PC-9 (cell line): Measurements from ENCODE around the gene PTPN1. TPM values are rescaled to one million over a fixed set of nuclear protein-coding genes. Genes with fewer than 3 reads are reported as not detected.
A peak's percentile ranks its signal among the peaks of the same experiment; 100 is the strongest.
"Not testable (repeated sequence)": the region's sequence is repeated elsewhere in the genome, so short reads cannot be mapped to it uniquely, and the experiment has no call there.

Source experiments
- BruUV-seq: library from RNA; stranded (reverse); fragments of 400-500 nt; replicated peaks from 2 replicates; lab custom pipeline; 2021; lab: Mats Ljungman, UMichigan
- CTCF ChIA-PET: fragments of 300-600 bp; sonication (Branson Sonifier 250); formaldehyde crosslinking; loops from one replicate; lab custom pipeline; 2022; ENCODE audit warnings: antibody characterized with exemption; lab: Charles Lee
- POLR2A ChIA-PET: fragments of 300-600 bp; sonication (Branson Sonifier 250); formaldehyde crosslinking; loops from one replicate; lab custom pipeline; 2022; ENCODE audit warnings: antibody characterized with exemption; ENCODE audit not compliant: unreplicated experiment; lab: Charles Lee
- DNase-seq, 2 experiments: peaks; one replicate each; pipeline versions ENCODE4 v3.0.0 to v3.0.0-alpha.2; 2015 to 2022; ENCODE audit warnings: mixed read lengths in 1 of 2
- H2AFZ ChIP-seq: fragments of 200-600 bp; sonication (generic); 2 replicates; pipeline ENCODE4 v1.8.1; 2017; ENCODE audit warnings: antibody characterized with exemption
- H3F3A ChIP-seq: fragments of 200-600 bp; sonication (generic); 2 replicates; pipeline ENCODE4 v1.8.1; 2017; ENCODE audit warnings: antibody characterized with exemption, mild to moderate bottlenecking, low read depth; ENCODE audit not compliant: insufficient read depth
- H3K27ac ChIP-seq: fragments of 200-600 bp; sonication (generic); 2 replicates; pipeline ENCODE4 v1.6.1; 2016; ENCODE audit warnings: mixed run types
- H3K27me3 ChIP-seq: fragments of 200-600 bp; sonication (generic); 2 replicates; pipeline ENCODE4 v1.6.1; 2016; ENCODE audit warnings: low read depth, mixed run types; ENCODE audit not compliant: insufficient read depth
- H3K36me3 ChIP-seq: fragments of 200-600 bp; sonication (generic); 2 replicates; pipeline ENCODE4 v1.6.1; 2016; ENCODE audit warnings: low read depth, mixed run types
- H3K4me1 ChIP-seq: fragments of 200-600 bp; sonication (generic); replicated peaks from 2 replicates; pipeline ENCODE4 v1.6.1; 2016; ENCODE audit warnings: mixed run types; ENCODE audit not compliant: insufficient read depth
- H3K4me2 ChIP-seq: fragments of 200-600 bp; sonication (generic); 2 replicates; pipeline ENCODE4 v1.6.1; 2017; ENCODE audit warnings: mixed run types
- H3K4me3 ChIP-seq: fragments of 200-600 bp; sonication (generic); 2 replicates; pipeline ENCODE4 v1.6.1; 2016; ENCODE audit warnings: mixed run types
- H3K79me2 ChIP-seq: fragments of 200-600 bp; sonication (generic); 2 replicates; pipeline ENCODE4 v1.6.1; 2017; ENCODE audit warnings: low read depth, mixed run types
- H3K9me2 ChIP-seq: fragments of 200-600 bp; sonication (generic); 2 replicates; pipeline ENCODE4 v1.8.1; 2017; ENCODE audit warnings: mild to moderate bottlenecking; ENCODE audit not compliant: insufficient read depth
- H3K9me3 ChIP-seq: fragments of 200-600 bp; sonication (generic); 2 replicates; pipeline ENCODE4 v1.8.1; 2016; ENCODE audit warnings: low read depth; ENCODE audit not compliant: insufficient read depth
- H4K20me1 ChIP-seq: fragments of 200-600 bp; sonication (generic); 2 replicates; pipeline ENCODE4 v1.8.1; 2017; ENCODE audit not compliant: insufficient read depth
- EZH2 ChIP-seq: fragments of 200-600 bp; sonication (generic); IDR thresholded peaks from 2 replicates; pipeline ENCODE4 v1.8.0; 2017; ENCODE audit warnings: antibody characterized with exemption, low read depth
- intact Hi-C: fragments of 100-400 bp; cut with micrococcal nuclease; formaldehyde crosslinking; loops from one replicate; pipeline ENCODE4 v1.10.0; 2022; ENCODE audit not compliant: unreplicated experiment
- total RNA-seq: library from RNA; stranded (reverse); gene quantifications from 2 replicates; pipeline ENCODE4 v1.2.3, GENCODE V29; 2021
- TF ChIP-seq, protein P1 (sequence below): fragments of 200-600 bp; sonication (generic); conservative IDR thresholded peaks from 2 replicates; pipeline ENCODE4 v1.6.1; 2017; ENCODE audit warnings: mixed run types, antibody characterized with exemption, mild to moderate bottlenecking, moderate library complexity

PTPN1 gene
- total RNA-seq, 1 experiment from 2014 or later, result 59.8 TPM

DNA sequence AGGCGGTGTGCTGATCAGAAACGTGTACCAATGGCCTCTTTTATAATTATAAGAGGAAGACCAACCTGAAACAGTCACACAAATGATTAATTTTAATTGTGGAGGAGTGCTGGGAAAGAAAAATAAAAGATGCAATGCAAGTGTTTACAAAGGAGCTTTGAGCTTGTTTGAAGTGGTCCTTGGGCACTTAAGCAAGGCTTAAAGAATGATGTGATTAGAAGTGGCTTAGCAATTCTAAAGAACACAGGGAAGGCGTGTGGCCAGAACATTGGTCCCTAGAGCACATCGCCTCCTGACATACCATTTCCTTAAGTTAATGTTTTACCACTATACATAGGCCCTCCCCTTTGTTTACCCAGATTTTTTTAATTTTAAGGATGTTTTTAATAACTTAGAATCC lies 26.1 kb downstream of the PTPN1 start:
- Histone ChIP-seq H3K9me2 (no peaks in the 10 kb centered on the region), H3K36me3 (no peaks in the 10 kb centered on the region), H3K79me2 (peaks cover 81% of the 10 kb centered on the region), H3K4me3 (no peak overlapping the region), H3K27me3 (no peaks in the 10 kb centered on the region), H3K9me3 (no peaks in the 10 kb centered on the region), H3K4me2 (no peak overlapping the region), H3K4me1 (peaks cover 55% of the 10 kb centered on the region), H3K27ac (no peak overlapping the region), H2AFZ (no peak overlapping the region), H4K20me1 (no peaks in the 10 kb centered on the region), H3F3A (peaks cover 38% of the 10 kb centered on the region)
- intact Hi-C loops, result no loop called here
- DNase-seq, result no peak
- TF ChIP-seq, protein P1, sequence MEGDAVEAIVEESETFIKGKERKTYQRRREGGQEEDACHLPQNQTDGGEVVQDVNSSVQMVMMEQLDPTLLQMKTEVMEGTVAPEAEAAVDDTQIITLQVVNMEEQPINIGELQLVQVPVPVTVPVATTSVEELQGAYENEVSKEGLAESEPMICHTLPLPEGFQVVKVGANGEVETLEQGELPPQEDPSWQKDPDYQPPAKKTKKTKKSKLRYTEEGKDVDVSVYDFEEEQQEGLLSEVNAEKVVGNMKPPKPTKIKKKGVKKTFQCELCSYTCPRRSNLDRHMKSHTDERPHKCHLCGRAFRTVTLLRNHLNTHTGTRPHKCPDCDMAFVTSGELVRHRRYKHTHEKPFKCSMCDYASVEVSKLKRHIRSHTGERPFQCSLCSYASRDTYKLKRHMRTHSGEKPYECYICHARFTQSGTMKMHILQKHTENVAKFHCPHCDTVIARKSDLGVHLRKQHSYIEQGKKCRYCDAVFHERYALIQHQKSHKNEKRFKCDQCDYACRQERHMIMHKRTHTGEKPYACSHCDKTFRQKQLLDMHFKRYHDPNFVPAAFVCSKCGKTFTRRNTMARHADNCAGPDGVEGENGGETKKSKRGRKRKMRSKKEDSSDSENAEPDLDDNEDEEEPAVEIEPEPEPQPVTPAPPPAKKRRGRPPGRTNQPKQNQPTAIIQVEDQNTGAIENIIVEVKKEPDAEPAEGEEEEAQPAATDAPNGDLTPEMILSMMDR, result no peak
- ChIA-PET POLR2A (interaction anchor here (0.7 kb wide), 1 partner anchor 91 kb away, joined by 7 read pairs; no protein-coding TSS in a partner anchor), CTCF (no interaction called here)
- no TSS peak for BruUV-seq

DNA sequence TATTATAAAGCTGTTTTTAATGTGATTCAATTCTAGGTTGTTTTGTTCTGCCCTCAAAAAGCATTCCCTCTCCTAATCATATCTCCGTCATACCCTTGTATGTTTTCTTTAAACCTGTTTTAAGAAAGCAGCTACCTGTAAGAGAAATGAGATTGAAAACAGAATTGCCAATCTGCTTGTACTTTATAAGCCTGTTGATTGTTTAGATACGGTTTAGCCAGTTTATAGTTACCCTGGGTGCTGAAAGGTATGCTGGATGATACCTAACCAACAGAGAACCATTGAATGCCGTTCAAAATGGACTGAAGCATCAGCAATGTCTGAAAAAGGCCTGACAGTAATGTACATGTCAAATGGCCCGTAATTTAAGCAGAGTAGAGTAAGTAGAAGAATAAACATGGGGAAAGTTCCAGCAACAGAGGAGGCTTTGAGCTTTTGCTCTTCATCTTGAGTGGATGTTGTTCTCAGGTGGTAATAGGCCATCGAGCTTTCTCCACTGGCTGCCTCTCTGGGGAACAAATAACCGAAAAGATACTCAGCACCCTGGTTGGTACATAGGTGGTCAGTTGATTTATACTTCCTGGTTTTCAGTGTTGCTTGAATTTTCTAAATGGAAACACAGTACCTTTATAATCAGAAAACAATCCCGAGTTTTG lies 27.5 kb downstream of the PTPN1 start:
- Histone ChIP-seq H2AFZ (no peak overlapping the region), H3K27ac (peak overlapping the region; percentile 94), H3K4me2 (peak overlapping the region; percentile 15), H3F3A (peaks cover 51% of the 10 kb centered on the region), H4K20me1 (no peaks in the 10 kb centered on the region), H3K9me2 (no peaks in the 10 kb centered on the region), H3K9me3 (no peaks in the 10 kb centered on the region; the same call in 1 of the 2 replicates), H3K36me3 (peaks cover 8% of the 10 kb centered on the region), H3K79me2 (peaks cover 81% of the 10 kb centered on the region), H3K4me1 (peaks cover 68% of the 10 kb centered on the region), H3K27me3 (no peaks in the 10 kb centered on the region), H3K4me3 (no peak overlapping the region)
- CTCF ChIA-PET, result interaction anchor here (0.6 to 0.7 kb wide), 6 partner anchors 13 to 767 kb away, joined by 3 to 4 read pairs (median 3); no protein-coding TSS in a partner anchor
- DNase-seq, result no peak
- BruUV-seq, result no TSS peak
- no peak for TF ChIP-seq EZH2
- TF ChIP-seq, protein P1, result no peak
- POLR2A ChIA-PET, result interaction anchor here (0.7 kb wide), 1 partner anchor 27 kb away, joined by 6 read pairs; no protein-coding TSS in a partner anchor
- intact Hi-C loops, result no loop called here

DNA sequence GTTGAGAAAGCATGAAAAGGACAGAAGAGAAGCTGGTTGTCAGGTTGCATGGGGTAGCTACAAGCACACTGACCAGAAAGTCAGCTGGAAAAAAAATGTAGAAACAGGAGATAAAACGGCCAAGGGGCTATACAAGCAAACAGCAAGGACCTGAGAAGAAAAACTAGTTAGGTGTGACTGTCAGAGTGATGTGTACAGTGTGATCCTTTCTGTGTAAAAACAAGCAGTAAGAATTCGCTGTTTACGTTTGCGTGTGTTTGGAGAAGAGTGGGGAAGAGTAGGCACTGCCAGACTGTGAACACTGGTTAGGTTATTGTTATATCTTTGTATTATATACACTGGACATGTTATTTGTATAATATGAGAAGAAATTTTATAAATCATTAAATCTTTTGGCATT lies 28.1 kb downstream of the PTPN1 start:
- no peak overlapping the region for H2AFZ ChIP-seq
- BruUV-seq, result no TSS peak
- CTCF ChIA-PET, result interaction anchor here (0.6 to 0.7 kb wide), 7 partner anchors 14 to 767 kb away, joined by 3 to 24 read pairs (median 3); no protein-coding TSS in a partner anchor
- peak overlapping the region; percentile 94 for H3K27ac ChIP-seq
- H3K9me2 ChIP-seq, result no peaks in the 10 kb centered on the region
- H3K4me2 ChIP-seq, result peak overlapping the region; percentile 15
- peaks cover 9% of the 10 kb centered on the region for H3K36me3 ChIP-seq
- intact Hi-C loops, result no loop called here
- H4K20me1 ChIP-seq, result no peaks in the 10 kb centered on the region
- H3K27me3 ChIP-seq, result no peaks in the 10 kb centered on the region
- peaks cover 71% of the 10 kb centered on the region for H3K4me1 ChIP-seq
- peaks cover 81% of the 10 kb centered on the region for H3K79me2 ChIP-seq
- H3K4me3 ChIP-seq, result no peak overlapping the region
- DNase-seq, result no peak
- H3F3A ChIP-seq, result peaks cover 52% of the 10 kb centered on the region
- TF ChIP-seq, protein P1, result no peak
- no peak for TF ChIP-seq EZH2
- H3K9me3 ChIP-seq, result no peaks in the 10 kb centered on the region; the same call in 1 of the 2 replicates
- POLR2A ChIA-PET, result interaction anchor here (0.7 kb wide), 1 partner anchor 28 kb away, joined by 6 read pairs; no protein-coding TSS in a partner anchor

DNA sequence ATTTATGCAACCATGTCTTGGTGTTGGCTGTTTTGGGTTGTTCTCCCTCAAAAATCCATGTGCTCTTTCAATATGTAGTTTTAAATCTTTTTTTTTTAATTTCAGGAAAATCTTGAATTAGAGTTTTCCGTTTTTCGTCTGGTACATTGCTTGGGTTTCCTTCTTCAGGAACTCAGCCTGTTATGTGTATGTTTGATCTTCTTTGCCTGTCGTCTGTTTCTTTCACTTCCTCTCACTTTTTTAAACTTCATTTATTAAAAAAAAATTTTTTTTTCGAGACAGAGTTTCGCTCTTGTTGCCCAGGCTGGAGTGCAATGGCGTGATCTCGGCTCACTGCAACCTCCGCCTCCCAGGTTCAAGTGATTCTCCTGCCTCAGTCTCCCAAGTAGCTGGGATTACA lies 29.6 kb downstream of the PTPN1 start:
- DNase-seq, H3K9me3 ChIP-seq, H3K36me3 ChIP-seq, POLR2A ChIA-PET, H3K9me2 ChIP-seq, H3K27me3 ChIP-seq, H4K20me1 ChIP-seq, H2AFZ ChIP-seq, H3K4me3 ChIP-seq, BruUV-seq: not testable (repeated sequence)
- Histone ChIP-seq H3K27ac (peak overlapping the region; percentile 94), H3K4me2 (peak overlapping the region; percentile 72; the same call in 1 of the 2 replicates), H3K4me1 (peaks cover 61% of the 10 kb centered on the region), H3F3A (peaks cover 43% of the 10 kb centered on the region), H3K79me2 (peaks cover 82% of the 10 kb centered on the region)
- intact Hi-C loops, result loop anchor here (5.0 kb wide), 1 partner anchor 47 kb away; no protein-coding TSS in a partner anchor
- CTCF ChIA-PET, result interaction anchor here (0.6 to 0.7 kb wide), 2 partner anchors 11 to 388 kb away, joined by 3 to 13 read pairs; no protein-coding TSS in a partner anchor
